Spinal cord (tissue), 10 donors: ENCODE results near the gene SGF29. TPM values are rescaled to one million over a fixed set of nuclear protein-coding genes. Genes with fewer than 3 reads are reported as not detected.
"Not testable (repeated sequence)": the region's sequence is repeated elsewhere in the genome, so short reads cannot be mapped to it uniquely, and the experiment has no call there.

Experiments used
- DNase-seq, 6 donors: peaks; one replicate each; pipeline versions ENCODE4 v3.0.0 to v3.0.0-alpha.2; 2013 to 2015; ENCODE audit warnings: low spot score in 6 of 6, low read depth in 4 of 6
- H3K27ac ChIP-seq: one replicate; pipeline ENCODE4 v1.5.1; 2013; ENCODE audit warnings: low read depth, low read length, control low read depth
- H3K27me3 ChIP-seq: one replicate; pipeline ENCODE4 v1.6.1; 2013; ENCODE audit warnings: low read length; ENCODE audit not compliant: control insufficient read depth, insufficient read depth
- H3K36me3 ChIP-seq: one replicate; pipeline ENCODE4 v1.6.1; 2013; ENCODE audit warnings: low read length; ENCODE audit not compliant: control insufficient read depth, insufficient read depth
- H3K4me1 ChIP-seq: one replicate; pipeline ENCODE4 v1.6.1; 2013; ENCODE audit warnings: low read length; ENCODE audit not compliant: control insufficient read depth, insufficient read depth
- H3K4me3 ChIP-seq: one replicate; pipeline ENCODE4 v1.5.1; 2013; ENCODE audit warnings: low read depth, low read length, control low read depth
- H3K9me3 ChIP-seq: one replicate; pipeline ENCODE4 v1.6.1; 2013; ENCODE audit warnings: low read length; ENCODE audit not compliant: control insufficient read depth, insufficient read depth
- WGBS: methylation state at CpG from one replicate; pipeline ENCODE4 v1.1.5; 2013; ENCODE audit warnings: missing lambda C conversion rate; ENCODE audit not compliant: insufficient coverage; 5-methylcytosine and 5-hydroxymethylcytosine counted together
- polyA plus RNA-seq, 2 donors: library from polyadenylated mRNA; unstranded; fragments of 120-200 nt; gene quantifications; one replicate each; pipeline ENCODE4 v1.2.1, GENCODE V29; 2013; ENCODE audit not compliant: insufficient read length in 2 of 2
- total RNA-seq, 2 donors: library from RNA; depleted of rRNA in 1 of 2; stranded (reverse); fragments of 120-200 nt in 1 of 2; fragments of >200 nt in 1 of 2; gene quantifications; one replicate each; pipeline versions ENCODE4 v1.2.3 to v1.2.4, GENCODE V29; 2013 to 2014
- donor health status: healthy.

The SGF29 gene
- total and polyA plus RNA-seq, 4 donors, result 8.6 to 29.6 (median 25.5) TPM

- DNase-seq, H3K27ac ChIP-seq, H3K36me3 ChIP-seq, H3K4me3 ChIP-seq, H3K27me3 ChIP-seq, H3K4me1 ChIP-seq, H3K9me3 ChIP-seq: not testable (repeated sequence)
- no CpG with 5 or more reads among the region's 10 CpGs for WGBS
Measured at GRCh38 chr16:28602062-28602461, 48.3 kb downstream of the SGF29 start.

GRCh38 chr16:28602529-28602928 is 48.8 kb downstream of the SGF29 start:
- H3K27me3 ChIP-seq, result peaks cover 3% of the 10 kb centered on the region
- no peaks in the 10 kb centered on the region for H3K9me3 ChIP-seq
- peaks cover 7% of the 10 kb centered on the region for H3K36me3 ChIP-seq
- WGBS, result 71% methylated on average over 4 of the region's 6 CpGs
- H3K4me1 ChIP-seq, result no peaks in the 10 kb centered on the region
- DNase-seq, result no peak
- H3K27ac ChIP-seq, result no peak overlapping the region
- H3K4me3 ChIP-seq, result no peak overlapping the region

- H3K36me3 ChIP-seq, result peaks cover 13% of the 10 kb centered on the region
- H3K27me3 ChIP-seq, result peaks cover 3% of the 10 kb centered on the region
- no peaks in the 10 kb centered on the region for H3K4me1 ChIP-seq
- no peak overlapping the region for H3K27ac ChIP-seq
- WGBS, result 86% methylated on average over 11 of the region's 11 CpGs
- no peak for DNase-seq
- no peak overlapping the region for H3K4me3 ChIP-seq
- H3K9me3 ChIP-seq, result no peaks in the 10 kb centered on the region
Measured at GRCh38 chr16:28603381-28604185, 49.9 kb downstream of the SGF29 start.

GRCh38 chr16:28604186-28604565 is 50.5 kb downstream of the SGF29 start:
- Histone ChIP-seq H3K27ac (no peak overlapping the region), H3K36me3 (peaks cover 16% of the 10 kb centered on the region), H3K27me3 (peaks cover 3% of the 10 kb centered on the region), H3K9me3 (no peaks in the 10 kb centered on the region), H3K4me1 (no peaks in the 10 kb centered on the region), H3K4me3 (no peak overlapping the region)
- DNase-seq, result no peak
- WGBS, result 62% methylated on average over 7 of the region's 8 CpGs

GRCh38 chr16:28606291-28607115 is 52.8 kb downstream of the SGF29 start:
- DNase-seq, result no peak
- 92% methylated on average over 13 of the region's 16 CpGs for WGBS

GRCh38 chr16:28607116-28607623 is 53.5 kb downstream of the SGF29 start:
- no peak overlapping the region for H3K4me3 ChIP-seq
- H3K27me3 ChIP-seq, result no peaks in the 10 kb centered on the region

More at GRCh38 chr16:28606291-28607115, 52.8 kb downstream of the SGF29 start:
- peaks cover 21% of the 10 kb centered on the region for H3K36me3 ChIP-seq
- no peaks in the 10 kb centered on the region for H3K9me3 ChIP-seq
- no peak overlapping the region for H3K27ac ChIP-seq
- H3K27me3 ChIP-seq, result peaks cover 2% of the 10 kb centered on the region
- H3K4me1 ChIP-seq, result no peaks in the 10 kb centered on the region
- no peak overlapping the region for H3K4me3 ChIP-seq

GRCh38 chr16:28607681-28608495 is 54.2 kb downstream of the SGF29 start:
- H3K36me3 ChIP-seq, result peaks cover 21% of the 10 kb centered on the region
- DNase-seq, result peak in 1 of 6 donors; percentile 0
- H3K27me3 ChIP-seq, H3K27ac ChIP-seq, H3K4me1 ChIP-seq, H3K9me3 ChIP-seq, H3K4me3 ChIP-seq: not testable (repeated sequence)
- WGBS, result 96% methylated on average over 5 of the region's 10 CpGs

More at GRCh38 chr16:28607116-28607623, 53.5 kb downstream of the SGF29 start:
- 97% methylated on average over 8 of the region's 9 CpGs for WGBS
- H3K9me3 ChIP-seq, result no peaks in the 10 kb centered on the region
- H3K4me1 ChIP-seq, result no peaks in the 10 kb centered on the region
- H3K27ac ChIP-seq, result no peak overlapping the region
- H3K36me3 ChIP-seq, result peaks cover 21% of the 10 kb centered on the region
- DNase-seq, result no peak

GRCh38 chr16:28608496-28608808 is 54.7 kb downstream of the SGF29 start:
- H3K9me3 ChIP-seq, H3K27ac ChIP-seq, H3K4me3 ChIP-seq, H3K4me1 ChIP-seq, H3K27me3 ChIP-seq, DNase-seq: not testable (repeated sequence)
- 100% methylated on average over 3 of the region's 7 CpGs for whole genome bisulfite sequencing
- peaks cover 21% of the 10 kb centered on the region for H3K36me3 ChIP-seq

GRCh38 chr16:28608867-28609596 is 55.3 kb downstream of the SGF29 start:
- not testable (repeated sequence) for H3K27me3 ChIP-seq, H3K9me3 ChIP-seq, H3K4me1 ChIP-seq
- peak in 1 of 6 donors; percentile 51 for DNase-seq
- peak overlapping the region; percentile 32 for H3K4me3 ChIP-seq
- WGBS, result 77% methylated on average over 10 of the region's 11 CpGs
- peaks cover 21% of the 10 kb centered on the region for H3K36me3 ChIP-seq
- peak overlapping the region; percentile 11 for H3K27ac ChIP-seq
